ENCODE results near the gene DPP6.

GRCh38 chr7:154638286-154638685, 586.1 kb downstream of the DPP6 start:
- TF ChIP-seq REST (IDR thresholded peaks at IDR 0.05; ENCODE audit: unreplicated experiment) (no peak), CTCF (conservative IDR thresholded peaks at IDR 0.05; ENCODE audit: low read depth in 2 of 2) (no peak), ZNF331 (CRISPR knock-in tag; IDR thresholded peaks at IDR 0.05; ENCODE audit: low read depth) (no peak), EZH2phosphoT487 (IDR thresholded peaks at IDR 0.05; ENCODE audit: unreplicated experiment) (no peak), EZH2 (IDR thresholded peaks at IDR 0.05; ENCODE audit: low read depth, unreplicated experiment) (no peak), JUNB (IDR thresholded peaks at IDR 0.05; ENCODE audit: unreplicated experiment) (no peak), CREB1 (CRISPR knock-in tag; IDR thresholded peaks at IDR 0.05; ENCODE audit: low read depth) (no peak), POLR2AphosphoS5 (IDR thresholded peaks at IDR 0.05; ENCODE audit: low read depth) (no peak), ETS1 (IDR thresholded peaks at IDR 0.05) (no peak), ZNF462 (CRISPR knock-in tag; IDR thresholded peaks at IDR 0.05) (no peak), ZNF114 (CRISPR knock-in tag; IDR thresholded peaks at IDR 0.05) (no peak)
